GM12878 (cell line): ENCODE data around the gene FZD2. TPM values are rescaled to one million over a fixed set of nuclear protein-coding genes. Genes with fewer than 3 reads are reported as not detected.

Source experiments
- ATF2 ChIP-seq: IDR thresholded peaks from 2 replicates; pipeline ENCODE4 v1.6.1; 2012; ENCODE audit warnings: low read length, inconsistent platforms
- FOS ChIP-seq: IDR thresholded peaks from 3 replicates; pipeline ENCODE4 v1.6.1; 2011; ENCODE audit warnings: borderline replicate concordance; ENCODE audit not compliant: insufficient read length; ENCODE audit errors: extremely low read depth
- GABPA ChIP-seq: IDR thresholded peaks from 2 replicates; pipeline ENCODE4 v1.6.1; 2014; ENCODE audit warnings: antibody characterized with exemption, low read depth, mild to moderate bottlenecking, inconsistent platforms
- IRF3 ChIP-seq: fragments of 450-650 bp; IDR thresholded peaks from 2 replicates; pipeline ENCODE4 v1.6.1; 2014; ENCODE audit warnings: mild to moderate bottlenecking
- NKRF ChIP-seq: fragments of 450-650 bp; conservative IDR thresholded peaks from 2 replicates; pipeline ENCODE4 v1.6.1; 2017; ENCODE audit warnings: mild to moderate bottlenecking, moderate library complexity
- RAD21 ChIP-seq: IDR thresholded peaks from 2 replicates; pipeline ENCODE4 v1.6.1; 2011; ENCODE audit warnings: mild to moderate bottlenecking, low read depth, low read length, moderate library complexity; ENCODE audit not compliant: insufficient read depth
- SMAD1 ChIP-seq: fragments of 450-650 bp; IDR thresholded peaks from 2 replicates; pipeline ENCODE4 v1.6.1; 2018; ENCODE audit warnings: mild to moderate bottlenecking, low read depth; ENCODE audit not compliant: partially characterized antibody
- WRNIP1 ChIP-seq: IDR thresholded peaks from 2 replicates; pipeline ENCODE4 v1.6.1; 2011; ENCODE audit warnings: low read depth, low read length, improper control_type of control experiment, borderline replicate concordance
- YY1 ChIP-seq: IDR thresholded peaks from 2 replicates; pipeline ENCODE4 v1.6.1; 2011; ENCODE audit warnings: low read depth, mild to moderate bottlenecking, low read length
- polyA plus RNA-seq, 11 experiments: library from polyadenylated mRNA; depleted of rRNA in 4 of 11; unstranded in 6 of 11; stranded (reverse) in 5 of 11; fragments of >200 nt; fragmentation: Nextera tagmentation in 4 of 11; fragmentation: Illumina TruSeq in 1 of 11; extraction: Ambion mirVana in 4 of 11; extraction: Trizol in 1 of 11; gene quantifications; 1 replicate in 1 of 11; 2 replicates in 10 of 11; pipeline versions ENCODE4 v1.2.1 to v1.2.3, GENCODE V29; 2011 to 2016; ENCODE audit warnings: inconsistent platforms in 2 of 11, missing spikeins in 2 of 11, low read depth in 1 of 11
- total RNA-seq, 4 experiments: library from RNA; depleted of rRNA in 3 of 4; stranded (reverse); fragments of >200 nt in 3 of 4; fragmentation: Illumina TruSeq in 1 of 4; extraction: Trizol in 1 of 4; gene quantifications; 2 replicates each; pipeline versions ENCODE4 v1.2.1 to v1.2.3, GENCODE V29; 2013 to 2021

The FZD2 gene
- total and polyA plus RNA-seq, 10 of the 15 experiments (the other 5 are each of a cell fraction or from before 2014, with no cell fraction given), result 0.09 to 4.2 (median 0.63) TPM; not detected in 1

- TF ChIP-seq YY1 (no peak), WRNIP1 (no peak), SMAD1 (no peak), RAD21 (no peak), GABPA (no peak), NKRF (no peak), FOS (no peak), ATF2 (no peak), IRF3 (no peak)
These were observed 15.3 kb upstream of the FZD2 start (continued) for GRCh38 chr17:44541884-44542581.
